Inflammatory macrophage treated with lipopolysaccharide for 4 hours (primary cell): ENCODE data around the gene EFCC1.

Source experiments
- DNase-seq: peaks from one replicate; pipeline ENCODE4 v3.0.0-alpha.2; 2020

Gene EFCC1

GRCh38 chr3:128994581-128995546 is 6.2 kb upstream of the EFCC1 start:
- no peak for DNase-seq

- DNase-seq = no peak
These were observed 5.4 kb upstream of the EFCC1 start for GRCh38 chr3:128995737-128996136.

- DNase-seq = peak; percentile 40
These were observed 4.9 kb upstream of the EFCC1 start for GRCh38 chr3:128996200-128996599.

- DNase-seq = peak; percentile 31
These were observed 4.4 kb upstream of the EFCC1 start for GRCh38 chr3:128996726-128997125.

GRCh38 chr3:128997486-128998133 is 3.5 kb upstream of the EFCC1 start:
- no peak for DNase-seq

- DNase-seq = no peak
These were observed 2.5 kb upstream of the EFCC1 start for GRCh38 chr3:128998561-128998960.

- DNase-seq = no peak
These were observed 2.0 kb upstream of the EFCC1 start for GRCh38 chr3:128999102-128999501.

GRCh38 chr3:129000742-129001100 is 383 bp upstream of the EFCC1 start:
- no peak for DNase-seq

- DNase-seq = no peak
These were observed 885 bp downstream of the EFCC1 start for GRCh38 chr3:129001806-129002572.

- DNase-seq = no peak
These were observed 1.8 kb downstream of the EFCC1 start for GRCh38 chr3:129002573-129003569.

- no peak for DNase-seq
These were observed 2.5 kb downstream of the EFCC1 start for GRCh38 chr3:129003578-129004112.

GRCh38 chr3:129004639-129005295 is 3.7 kb downstream of the EFCC1 start:
- no peak for DNase-seq

GRCh38 chr3:129005526-129006303 is 4.6 kb downstream of the EFCC1 start:
- no peak for DNase-seq

GRCh38 chr3:129006864-129007263 is 5.8 kb downstream of the EFCC1 start:
- DNase-seq = no peak

GRCh38 chr3:129007792-129008191 is 6.7 kb downstream of the EFCC1 start:
- no peak for DNase-seq

GRCh38 chr3:129009266-129009665 is 8.2 kb downstream of the EFCC1 start:
- DNase-seq = no peak

- DNase-seq = no peak
These were observed 9.3 kb downstream of the EFCC1 start for GRCh38 chr3:129010310-129010956.

GRCh38 chr3:129013491-129013891 is 12.4 kb downstream of the EFCC1 start:
- peak; percentile 44 for DNase-seq

- no peak for DNase-seq
These were observed 13.0 kb downstream of the EFCC1 start for GRCh38 chr3:129014148-129014547.

- no peak for DNase-seq
These were observed 13.8 kb downstream of the EFCC1 start for GRCh38 chr3:129014793-129015345.
